ENCODE data around the gene ENDOG.

The ENDOG gene

GRCh38 chr9:128822407-128823042, 4.2 kb downstream of the ENDOG start:
- Histone ChIP-seq H3K27me3 (replicated peaks) (no peaks in the 10 kb centered on the region), H3K4me3 (ENCODE audit: low read depth, low read length) (no peak overlapping the region), H3K27ac (no peak overlapping the region), H3K36me3 (replicated peaks) (peaks cover 62% of the 10 kb centered on the region)
- DNase-seq: no peak
- no peak for TF ChIP-seq CTCF (IDR thresholded peaks at IDR 0.05; ENCODE audit: low read depth, low read length, missing control alignments)
- in situ Hi-C loops (cut with HindIII; ENCODE audit: low pct_ligation_motif_present, low sequenced_read_pairs): no loop called here

- Histone ChIP-seq H3K27me3 (replicated peaks) (no peaks in the 10 kb centered on the region), H3K4me3 (ENCODE audit: low read depth, low read length) (no peak overlapping the region), H3K36me3 (replicated peaks) (peaks cover 62% of the 10 kb centered on the region), H3K27ac (no peak overlapping the region)
- no peak for DNase-seq
- in situ Hi-C loops (cut with HindIII; ENCODE audit: low pct_ligation_motif_present, low sequenced_read_pairs): no loop called here
- no peak for TF ChIP-seq CTCF (IDR thresholded peaks at IDR 0.05; ENCODE audit: low read depth, low read length, missing control alignments)
Observed at GRCh38 chr9:128823362-128823902, 5.1 kb downstream of the ENDOG start.

GRCh38 chr9:128823903-128824406, 5.7 kb downstream of the ENDOG start:
- no peak for TF ChIP-seq CTCF (IDR thresholded peaks at IDR 0.05; ENCODE audit: low read depth, low read length, missing control alignments)
- no peak overlapping the region for H3K27ac ChIP-seq
- DNase-seq: no peak
- in situ Hi-C loops (cut with HindIII; ENCODE audit: low pct_ligation_motif_present, low sequenced_read_pairs): no loop called here
- H3K4me3 ChIP-seq (ENCODE audit: low read depth, low read length): no peak overlapping the region
- H3K27me3 ChIP-seq (replicated peaks): no peaks in the 10 kb centered on the region
- H3K36me3 ChIP-seq (replicated peaks): peaks cover 62% of the 10 kb centered on the region

- TF ChIP-seq CTCF (IDR thresholded peaks at IDR 0.05; ENCODE audit: low read depth, low read length, missing control alignments): no peak
- in situ Hi-C loops (cut with HindIII; ENCODE audit: low pct_ligation_motif_present, low sequenced_read_pairs): no loop called here
- Histone ChIP-seq H3K27me3 (replicated peaks) (no peaks in the 10 kb centered on the region), H3K4me3 (ENCODE audit: low read depth, low read length) (no peak overlapping the region), H3K27ac (no peak overlapping the region), H3K36me3 (replicated peaks) (peaks cover 62% of the 10 kb centered on the region)
- no peak for DNase-seq
Observed at GRCh38 chr9:128824911-128825310, 6.6 kb downstream of the ENDOG start.

- TF ChIP-seq CTCF (IDR thresholded peaks at IDR 0.05; ENCODE audit: low read depth, low read length, missing control alignments): peak; percentile 26
- Histone ChIP-seq H3K4me3 (ENCODE audit: low read depth, low read length) (no peak overlapping the region), H3K36me3 (replicated peaks) (peaks cover 57% of the 10 kb centered on the region), H3K27me3 (replicated peaks) (no peaks in the 10 kb centered on the region), H3K27ac (no peak overlapping the region)
- in situ Hi-C loops (cut with HindIII; ENCODE audit: low pct_ligation_motif_present, low sequenced_read_pairs): no loop called here
- no peak for DNase-seq
Observed at GRCh38 chr9:128825923-128826700, 7.8 kb downstream of the ENDOG start.

Data from brain microvascular endothelial cell (primary cell).